COLO829 (cell line): Measurements from ENCODE around the gene FAM118B.

ENCODE experiments used
- DNase-seq: peaks from one replicate; pipeline ENCODE4 v3.0.0; 2012; ENCODE audit warnings: low spot score

Gene FAM118B

DNA sequence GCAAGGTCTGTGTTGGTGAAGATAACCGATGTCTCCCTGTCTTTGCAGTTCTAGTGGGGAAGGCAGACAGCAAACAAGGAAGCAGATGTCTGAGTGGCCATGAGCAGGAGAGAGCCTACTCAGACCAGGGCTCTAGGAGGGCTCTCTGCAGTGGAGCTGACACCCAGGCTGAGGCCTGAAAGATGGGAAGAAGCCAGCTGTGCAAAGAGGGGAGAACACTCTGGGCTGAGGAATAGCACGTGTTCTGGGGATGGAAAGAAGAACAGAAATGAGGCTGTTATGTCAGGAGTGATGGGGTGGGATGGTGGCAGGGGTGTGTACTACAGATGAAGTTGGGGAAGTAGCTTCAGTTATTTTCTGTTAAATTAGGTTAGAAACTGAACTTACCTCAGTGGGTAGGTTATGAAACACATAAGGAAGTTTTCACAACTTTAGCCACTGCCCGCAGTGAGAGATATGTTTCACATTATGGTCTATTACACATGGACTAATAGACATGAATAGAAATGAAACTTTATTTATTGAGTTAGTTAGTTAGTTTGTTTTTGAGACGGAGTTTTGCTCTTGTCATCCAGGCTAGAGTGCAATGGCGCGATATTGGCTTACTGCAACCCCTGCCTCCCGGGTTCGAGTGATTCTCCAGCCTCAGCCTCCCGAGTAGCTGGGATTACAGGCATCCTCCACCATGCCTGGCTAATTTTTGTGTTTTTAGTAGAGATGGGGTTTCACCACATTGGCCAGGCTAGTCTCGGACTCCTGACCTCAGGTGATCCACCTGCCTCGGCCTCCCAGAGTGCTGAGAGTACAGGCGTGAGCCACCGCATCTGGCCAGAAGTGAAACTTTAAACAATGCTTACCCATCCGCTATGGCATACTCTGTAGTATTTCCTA, 100.1 kb downstream of the FAM118B start:
- no peak for DNase-seq
